ENCODE measurements around the gene IFI30. TPM values are rescaled to one million over a fixed set of nuclear protein-coding genes. Genes with fewer than 3 reads are reported as not detected.

IFI30 gene
- total RNA-seq, 1 donor from 2014 or later, result 17.6 TPM

DNA sequence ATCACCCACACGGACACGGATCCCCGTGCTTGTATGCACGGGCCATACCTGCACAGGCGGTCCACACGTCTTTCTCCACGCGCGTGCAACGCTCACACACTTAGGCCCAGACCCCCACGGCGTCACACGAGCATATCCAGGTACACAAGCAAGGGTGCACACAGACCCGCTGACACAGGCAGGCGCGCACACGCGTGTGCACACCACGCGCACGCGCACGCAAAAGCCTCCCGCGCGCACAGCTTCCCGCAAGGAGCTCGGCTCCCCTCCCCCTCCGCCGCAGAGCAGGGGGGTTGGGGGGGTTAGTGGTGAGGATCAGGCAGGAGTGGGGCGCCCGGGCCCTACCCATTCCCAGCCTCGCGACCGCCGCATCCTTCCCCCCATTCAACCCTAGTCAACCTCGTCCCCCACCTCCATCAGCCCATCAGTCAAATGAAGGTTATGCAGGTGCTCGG, 29.8 kb downstream of the IFI30 start:
- no peaks in the 10 kb centered on the region for H3K36me3 ChIP-seq (ENCODE audit: control insufficient read depth, insufficient read depth, low read length)
- TF ChIP-seq, protein P1, sequence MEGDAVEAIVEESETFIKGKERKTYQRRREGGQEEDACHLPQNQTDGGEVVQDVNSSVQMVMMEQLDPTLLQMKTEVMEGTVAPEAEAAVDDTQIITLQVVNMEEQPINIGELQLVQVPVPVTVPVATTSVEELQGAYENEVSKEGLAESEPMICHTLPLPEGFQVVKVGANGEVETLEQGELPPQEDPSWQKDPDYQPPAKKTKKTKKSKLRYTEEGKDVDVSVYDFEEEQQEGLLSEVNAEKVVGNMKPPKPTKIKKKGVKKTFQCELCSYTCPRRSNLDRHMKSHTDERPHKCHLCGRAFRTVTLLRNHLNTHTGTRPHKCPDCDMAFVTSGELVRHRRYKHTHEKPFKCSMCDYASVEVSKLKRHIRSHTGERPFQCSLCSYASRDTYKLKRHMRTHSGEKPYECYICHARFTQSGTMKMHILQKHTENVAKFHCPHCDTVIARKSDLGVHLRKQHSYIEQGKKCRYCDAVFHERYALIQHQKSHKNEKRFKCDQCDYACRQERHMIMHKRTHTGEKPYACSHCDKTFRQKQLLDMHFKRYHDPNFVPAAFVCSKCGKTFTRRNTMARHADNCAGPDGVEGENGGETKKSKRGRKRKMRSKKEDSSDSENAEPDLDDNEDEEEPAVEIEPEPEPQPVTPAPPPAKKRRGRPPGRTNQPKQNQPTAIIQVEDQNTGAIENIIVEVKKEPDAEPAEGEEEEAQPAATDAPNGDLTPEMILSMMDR (IDR thresholded peaks at IDR 0.05; ENCODE audit: insufficient read depth, low read length, severe bottlenecking), result no peak
- FAIRE-seq (no peak), DNase-seq (ENCODE audit: low read depth) (no peak)
- H3K4me3 ChIP-seq (ENCODE audit: low read depth, low read length), result peak overlapping the region; percentile 67
- H3K27me3 ChIP-seq (ENCODE audit: control insufficient read depth, insufficient read depth, low read length), result no peaks in the 10 kb centered on the region

DNA sequence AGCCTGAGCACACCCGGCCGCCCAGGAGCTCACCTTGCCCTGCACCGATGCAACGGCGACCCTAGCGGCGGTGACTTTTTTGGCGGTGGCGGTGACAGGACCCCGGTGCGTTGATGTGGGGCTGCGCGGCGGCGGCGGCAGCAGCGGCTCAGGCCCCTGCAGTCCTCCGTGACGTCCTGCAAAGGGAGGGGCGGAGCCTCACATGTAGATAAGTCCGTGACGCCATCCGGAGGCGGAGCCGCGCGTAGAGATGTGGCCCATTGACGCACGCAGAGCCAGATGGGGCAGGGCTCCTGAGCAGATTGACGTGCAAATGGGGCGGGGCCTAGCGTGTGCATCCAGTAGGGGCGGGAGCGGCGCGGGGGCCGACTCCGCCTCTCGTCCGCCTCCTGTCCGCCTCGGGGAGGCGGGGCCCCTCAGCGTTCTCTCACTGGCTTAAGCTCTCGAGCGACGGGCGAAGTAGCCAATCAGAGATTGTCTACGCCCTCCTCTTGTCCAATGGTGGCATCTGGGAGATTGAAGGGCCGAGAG, 30.3 kb downstream of the IFI30 start, which contains the start of gene RAB3A:
Gene RAB3A (minus strand): TSS at position 180 of the 531 bp plus-strand sequence. CDS start 1,302 bp downstream, outside the sequence.
- FAIRE-seq (no peak), DNase-seq (ENCODE audit: low read depth) (peak; percentile 99)
- H3K27me3 ChIP-seq (ENCODE audit: control insufficient read depth, insufficient read depth, low read length), result no peaks in the 10 kb centered on the region
- H3K4me3 ChIP-seq (ENCODE audit: low read depth, low read length), result peak within 1 kb of the TSS; percentile 67
- TF ChIP-seq, protein P1 (IDR thresholded peaks at IDR 0.05; ENCODE audit: insufficient read depth, low read length, severe bottlenecking), result no peak
- no peaks in the 10 kb centered on the region for H3K36me3 ChIP-seq (ENCODE audit: control insufficient read depth, insufficient read depth, low read length)

DNA sequence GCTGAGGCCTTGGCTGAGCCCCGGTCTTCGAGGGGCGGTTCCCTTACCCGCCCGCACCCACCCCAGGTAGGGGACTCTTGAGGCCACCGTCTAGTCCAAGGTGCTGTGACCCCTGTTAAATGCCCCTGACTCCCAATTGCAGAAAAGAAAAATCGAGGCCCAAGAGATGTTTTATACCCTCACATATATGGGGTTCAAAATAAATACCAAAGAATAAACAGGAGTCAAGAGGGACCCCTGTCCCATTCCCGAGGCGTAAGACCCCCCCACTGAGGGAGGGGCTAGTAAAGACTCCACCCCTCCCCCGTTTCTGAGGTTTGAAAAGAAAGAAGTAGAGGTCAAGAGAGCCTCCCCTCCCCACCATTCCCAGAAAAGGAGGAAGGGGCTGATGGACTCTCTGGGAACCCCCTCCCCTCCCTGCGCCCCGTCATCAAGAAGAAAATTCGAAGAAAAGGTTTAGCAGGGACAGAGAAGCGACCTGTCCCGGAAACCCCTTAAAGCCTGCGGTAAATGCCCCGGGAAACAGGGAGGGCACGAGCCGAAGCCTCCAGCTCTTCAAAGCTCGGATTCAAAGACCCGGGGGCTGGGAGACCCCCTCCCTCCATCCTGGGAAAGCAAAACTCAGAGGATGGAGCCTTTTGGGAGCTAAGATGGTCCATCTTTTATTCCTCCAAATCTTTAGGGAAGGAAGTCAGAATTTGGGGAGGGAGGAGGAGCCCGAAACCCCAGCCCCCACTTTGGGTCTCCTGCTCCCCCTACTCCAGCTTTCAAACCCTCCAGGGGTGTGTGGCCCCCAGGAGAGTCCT, 31.0 kb downstream of the IFI30 start:
- FAIRE-seq (no peak), DNase-seq (ENCODE audit: low read depth) (no peak)
- TF ChIP-seq, protein P1 (IDR thresholded peaks at IDR 0.05; ENCODE audit: insufficient read depth, low read length, severe bottlenecking), result no peak
- Histone ChIP-seq H3K4me3 (ENCODE audit: low read depth, low read length) (peak overlapping the region; percentile 52), H3K27me3 (ENCODE audit: control insufficient read depth, insufficient read depth, low read length) (no peaks in the 10 kb centered on the region), H3K36me3 (ENCODE audit: control insufficient read depth, insufficient read depth, low read length) (no peaks in the 10 kb centered on the region)

DNA sequence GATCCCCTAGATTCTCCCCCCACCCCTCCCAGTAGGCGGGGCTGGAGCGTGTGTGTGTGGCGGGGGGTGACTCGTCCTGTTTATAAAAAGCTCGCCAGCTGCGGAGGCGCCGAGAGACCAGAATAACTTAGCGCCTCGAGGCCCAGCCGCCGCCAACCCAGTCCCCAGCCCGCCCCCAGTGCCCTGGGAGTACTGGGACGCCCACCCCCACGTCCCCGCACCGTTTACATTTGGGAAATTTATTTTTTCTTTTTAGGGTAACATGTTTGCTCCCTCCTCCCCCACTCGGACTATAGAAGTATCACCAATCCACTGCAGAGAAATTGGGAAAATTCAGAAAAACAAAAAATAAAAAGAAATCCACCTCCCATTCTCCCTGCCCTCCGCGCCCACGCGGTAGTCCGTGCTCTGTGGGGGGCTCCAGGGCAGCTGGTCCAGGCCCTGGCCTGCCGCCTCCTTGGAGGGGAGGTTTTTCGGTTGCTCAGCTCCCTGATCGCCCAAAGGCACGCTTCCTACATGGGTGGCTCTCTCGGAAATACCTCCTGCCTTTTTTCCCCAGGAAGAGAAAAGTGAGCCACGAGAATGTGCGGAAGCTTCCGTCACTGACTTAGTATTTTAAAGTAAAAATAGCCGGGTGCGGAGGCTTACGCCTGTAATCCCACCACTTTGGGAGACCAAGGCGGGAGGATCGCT, 31.7 kb downstream of the IFI30 start:
- H3K4me3 ChIP-seq (ENCODE audit: low read depth, low read length), result peak overlapping the region; percentile 52
- no peak for FAIRE-seq
- H3K27me3 ChIP-seq (ENCODE audit: control insufficient read depth, insufficient read depth, low read length), result no peaks in the 10 kb centered on the region
- H3K36me3 ChIP-seq (ENCODE audit: control insufficient read depth, insufficient read depth, low read length), result no peaks in the 10 kb centered on the region
- TF ChIP-seq, protein P1 (IDR thresholded peaks at IDR 0.05; ENCODE audit: insufficient read depth, low read length, severe bottlenecking), result no peak
- DNase-seq (ENCODE audit: low read depth), result peak; percentile 25

DNA sequence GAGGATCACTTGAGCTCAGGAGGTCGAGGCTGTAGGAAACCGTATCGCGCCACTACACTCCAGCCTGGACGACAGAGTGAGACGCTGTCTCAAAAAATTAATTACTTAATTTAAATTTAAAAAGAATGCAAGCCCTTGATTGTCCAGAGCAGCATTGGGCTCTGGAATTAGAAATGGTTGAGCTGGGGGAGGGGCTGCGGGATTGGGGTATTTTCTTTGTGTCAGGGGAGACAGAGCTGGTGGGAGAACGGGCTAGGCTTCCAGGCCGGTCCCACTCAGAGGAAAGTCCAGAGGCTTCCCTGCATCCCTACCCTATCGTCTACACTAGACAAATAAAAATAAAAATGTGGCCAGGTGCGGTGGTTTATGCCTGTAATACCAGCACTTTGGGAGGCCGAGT, 32.4 kb downstream of the IFI30 start:
- no peak for DNase-seq (ENCODE audit: low read depth)
- FAIRE-seq, result no peak
- TF ChIP-seq, protein P1 (IDR thresholded peaks at IDR 0.05; ENCODE audit: insufficient read depth, low read length, severe bottlenecking), result no peak
- Histone ChIP-seq H3K4me3 (ENCODE audit: low read depth, low read length) (no peak overlapping the region), H3K36me3 (ENCODE audit: control insufficient read depth, insufficient read depth, low read length) (no peaks in the 10 kb centered on the region), H3K27me3 (ENCODE audit: control insufficient read depth, insufficient read depth, low read length) (no peaks in the 10 kb centered on the region)

Data from bronchial epithelial cell (primary cell).